Tibial nerve (tissue), 4 donors: ENCODE results near the gene LHFPL3. TPM values are rescaled to one million over a fixed set of nuclear protein-coding genes. Genes with fewer than 3 reads are reported as not detected.
"Not testable (repeated sequence)": the region's sequence is repeated elsewhere in the genome, so short reads cannot be mapped to it uniquely, and the experiment has no call there.

ENCODE experiments used
- DNase-seq, 2 donors: peaks; one replicate each; pipeline ENCODE4 v3.0.0-alpha.2; 2019; ENCODE audit warnings: low spot score in 2 of 2
- H3K27ac ChIP-seq, 4 donors: fragments of 200-600 bp; sonication (generic) in 3 of 4; one replicate each; pipeline ENCODE4 v1.5.1; 2017 to 2019; ENCODE audit warnings: mild to moderate bottlenecking in 1 of 4
- H3K27me3 ChIP-seq, 2 donors: fragments of 200-600 bp; sonication (generic) in 1 of 2; one replicate each; pipeline versions ENCODE4 v1.5.1 to v1.6.0; 2017 to 2019
- H3K36me3 ChIP-seq, 3 donors: fragments of 200-600 bp; sonication (generic); one replicate each; pipeline ENCODE4 v1.5.1; 2018 to 2019
- H3K4me1 ChIP-seq, 4 donors: fragments of 200-600 bp; sonication (generic) in 3 of 4; one replicate each; pipeline ENCODE4 v1.5.1; 2017 to 2019
- H3K4me3 ChIP-seq, 4 donors: fragments of 200-600 bp; sonication (generic) in 3 of 4; one replicate each; pipeline ENCODE4 v1.5.1; 2017 to 2019; ENCODE audit warnings: mild to moderate bottlenecking in 1 of 4, moderate library complexity in 1 of 4
- H3K9me3 ChIP-seq, 4 donors: fragments of 200-600 bp; sonication (generic) in 3 of 4; one replicate each; pipeline ENCODE4 v1.5.1; 2017 to 2019
- CTCF ChIP-seq, 5 experiments: fragments of 200-600 bp in 3 of 5; fragments of 450-650 bp in 2 of 5; sonication (generic) in 3 of 5; IDR thresholded peaks; one replicate each; pipeline ENCODE4 v1.5.1; 2016 to 2019; ENCODE audit warnings: antibody characterized with exemption in 5 of 5, mild to moderate bottlenecking in 3 of 5, moderate library complexity in 2 of 5
- EP300 ChIP-seq, 2 donors: sonication (generic); formaldehyde crosslinking; IDR thresholded peaks; one replicate each; pipeline ENCODE4 v1.6.1; 2017; ENCODE audit warnings: antibody characterized with exemption in 2 of 2, mild to moderate bottlenecking in 1 of 2
- POLR2A ChIP-seq, 2 donors: fragments of 450-650 bp; IDR thresholded peaks; one replicate each; pipeline ENCODE4 v1.6.1; 2017; ENCODE audit warnings: antibody characterized with exemption in 2 of 2, mild to moderate bottlenecking in 2 of 2, moderate library complexity in 2 of 2
- WGBS, 2 donors: methylation state at CpG; one replicate each; pipeline ENCODE4 v1.1.5; 2018; 5-methylcytosine and 5-hydroxymethylcytosine counted together
- total RNA-seq, 4 donors: library from RNA; depleted of rRNA; stranded (reverse); fragments of >200 nt; gene quantifications; one replicate each; pipeline ENCODE4 v1.1.0, GENCODE V29; 2016

Gene LHFPL3
- total RNA-seq, 4 donors from 2014 or later, result not detected

- no peaks in the 10 kb centered on the region for H3K36me3 ChIP-seq
- TF ChIP-seq CTCF (IDR thresholded peaks at IDR 0.05) (no peak), EP300 (IDR thresholded peaks at IDR 0.05) (no peak), POLR2A (IDR thresholded peaks at IDR 0.05) (no peak)
- H3K4me1 ChIP-seq, result no peaks in the 10 kb centered on the region
- DNase-seq, result no peak
- H3K27me3 ChIP-seq, result no peaks in the 10 kb centered on the region
- no peak overlapping the region for H3K27ac ChIP-seq
- H3K9me3 ChIP-seq, result no peaks in the 10 kb centered on the region
- no peak overlapping the region for H3K4me3 ChIP-seq
Measured at GRCh38 chr7:104572554-104572953, 244.2 kb downstream of the LHFPL3 start.

GRCh38 chr7:104584620-104585019 lies 256.2 kb downstream of the LHFPL3 start:
- no peaks in the 10 kb centered on the region for H3K27me3 ChIP-seq
- DNase-seq, result no peak
- TF ChIP-seq CTCF (IDR thresholded peaks at IDR 0.05) (no peak), POLR2A (IDR thresholded peaks at IDR 0.05) (no peak), EP300 (IDR thresholded peaks at IDR 0.05) (no peak)
- no peaks in the 10 kb centered on the region for H3K4me1 ChIP-seq
- H3K9me3 ChIP-seq, result peaks cover 0 to 6% (median 0%) of the 10 kb centered on the region in 4 donors
- H3K36me3 ChIP-seq, result no peaks in the 10 kb centered on the region
- 61 to 72% methylated on average over 3 of the region's 3 CpGs for WGBS, 2 donors
- H3K27ac ChIP-seq, result no peak overlapping the region
- H3K4me3 ChIP-seq, result no peak overlapping the region

GRCh38 chr7:104595591-104595990 lies 267.2 kb downstream of the LHFPL3 start:
- H3K4me3 ChIP-seq, H3K4me1 ChIP-seq, H3K27me3 ChIP-seq, H3K36me3 ChIP-seq, DNase-seq, H3K27ac ChIP-seq: not testable (repeated sequence)
- H3K9me3 ChIP-seq, result peaks cover 0 to 12% (median 0%) of the 10 kb centered on the region in 4 donors
- whole genome bisulfite sequencing, 2 donors, result 75 to 93% methylated on average over 6 to 7 of the region's 7 CpGs

- 79 to 92% methylated on average over 2 to 5 of the region's 5 CpGs for WGBS, 2 donors
- H3K36me3 ChIP-seq, result no peaks in the 10 kb centered on the region
- no peaks in the 10 kb centered on the region for H3K4me1 ChIP-seq
- no peaks in the 10 kb centered on the region for H3K27me3 ChIP-seq
- H3K27ac ChIP-seq, result no peak overlapping the region
- no peak overlapping the region for H3K4me3 ChIP-seq
- H3K9me3 ChIP-seq, result no peaks in the 10 kb centered on the region
- DNase-seq, result no peak
- TF ChIP-seq CTCF (IDR thresholded peaks at IDR 0.05) (no peak), POLR2A (IDR thresholded peaks at IDR 0.05) (no peak), EP300 (IDR thresholded peaks at IDR 0.05) (no peak)
Measured at GRCh38 chr7:104603957-104604356, 275.6 kb downstream of the LHFPL3 start.

- TF ChIP-seq EP300 (IDR thresholded peaks at IDR 0.05), result no peak
- no peak for TF ChIP-seq POLR2A (IDR thresholded peaks at IDR 0.05)
- DNase-seq, result no peak
- Histone ChIP-seq H3K27ac (no peak overlapping the region), H3K27me3 (no peaks in the 10 kb centered on the region), H3K36me3 (no peaks in the 10 kb centered on the region), H3K4me3 (no peak overlapping the region), H3K4me1 (no peaks in the 10 kb centered on the region), H3K9me3 (no peaks in the 10 kb centered on the region)
- 37 to 48% methylated on average over 1 of the region's 1 CpG for WGBS, 2 donors
Measured at GRCh38 chr7:104604706-104605105, 276.3 kb downstream of the LHFPL3 start.

- no peak overlapping the region for H3K27ac ChIP-seq
- 48 to 52% methylated on average over 3 of the region's 3 CpGs for WGBS, 2 donors
- no peaks in the 10 kb centered on the region for H3K4me1 ChIP-seq
- H3K4me3 ChIP-seq, result no peak overlapping the region
- H3K27me3 ChIP-seq, result no peaks in the 10 kb centered on the region
- H3K9me3 ChIP-seq, result no peaks in the 10 kb centered on the region
- H3K36me3 ChIP-seq, result no peaks in the 10 kb centered on the region
- DNase-seq, result no peak
- TF ChIP-seq EP300 (IDR thresholded peaks at IDR 0.05), result no peak
- no peak for TF ChIP-seq CTCF (IDR thresholded peaks at IDR 0.05)
- no peak for TF ChIP-seq POLR2A (IDR thresholded peaks at IDR 0.05)
Measured at GRCh38 chr7:104621321-104621720, 292.9 kb downstream of the LHFPL3 start.
